HS-5 (cell line): ENCODE data around the gene RDM1.
"Not testable (repeated sequence)": the region's sequence is repeated elsewhere in the genome, so short reads cannot be mapped to it uniquely, and the experiment has no call there.

Experiments
- DNase-seq: peaks from one replicate; pipeline ENCODE4 v3.0.0-alpha.2; 2012; ENCODE audit warnings: low read depth

The RDM1 gene, protein sequence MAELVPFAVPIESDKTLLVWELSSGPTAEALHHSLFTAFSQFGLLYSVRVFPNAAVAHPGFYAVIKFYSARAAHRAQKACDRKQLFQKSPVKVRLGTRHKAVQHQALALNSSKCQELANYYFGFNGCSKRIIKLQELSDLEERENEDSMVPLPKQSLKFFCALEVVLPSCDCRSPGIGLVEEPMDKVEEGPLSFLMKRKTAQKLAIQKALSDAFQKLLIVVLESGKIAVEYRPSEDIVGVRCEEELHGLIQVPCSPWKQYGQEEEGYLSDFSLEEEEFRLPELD

DNA sequence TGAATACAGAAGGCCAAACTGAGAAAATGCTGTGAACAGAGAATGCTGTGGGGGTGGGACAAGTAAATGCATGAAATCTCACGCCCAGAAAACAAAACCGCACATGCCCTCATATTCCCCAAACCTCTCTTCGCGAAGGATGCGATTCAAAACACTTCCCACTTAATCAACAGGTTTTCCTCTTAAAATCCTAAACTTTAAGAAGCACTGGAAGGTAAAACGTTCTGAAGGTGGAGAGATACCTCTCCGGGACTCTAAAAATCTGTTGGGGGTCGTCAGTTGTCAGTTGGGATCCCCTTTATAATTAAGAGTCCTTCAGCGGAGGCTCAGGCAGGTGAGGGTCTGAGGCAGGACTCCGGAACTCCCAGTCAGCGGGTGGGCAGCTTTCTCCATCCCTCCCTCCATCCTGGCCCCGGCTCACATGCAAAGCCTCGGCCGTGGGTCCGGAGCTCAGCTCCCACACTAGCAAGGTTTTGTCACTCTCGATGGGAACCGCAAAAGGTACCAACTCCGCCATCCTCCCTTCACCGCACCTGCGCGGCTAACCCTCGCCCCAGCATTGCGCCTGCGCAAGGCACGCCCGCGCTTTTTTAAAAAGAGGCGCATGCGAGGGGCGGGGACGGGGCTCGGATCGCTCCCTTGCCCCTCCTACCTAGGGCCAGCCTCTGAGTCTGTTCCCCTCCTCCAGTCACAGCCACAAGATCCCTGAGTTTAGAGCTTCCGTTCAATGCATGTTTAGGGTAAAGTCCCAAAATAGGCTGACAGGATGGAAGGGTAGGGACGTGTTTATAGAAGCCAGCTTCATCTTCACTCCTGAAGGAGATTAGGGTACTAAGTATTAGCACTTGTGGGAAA lies at the start of gene RDM1:
Gene RDM1, minus strand, starts transcription at position 563 of the 855 bp plus-strand sequence. Its CDS starts 46 bp downstream, at position 517.
- DNase-seq, result no peak

DNA sequence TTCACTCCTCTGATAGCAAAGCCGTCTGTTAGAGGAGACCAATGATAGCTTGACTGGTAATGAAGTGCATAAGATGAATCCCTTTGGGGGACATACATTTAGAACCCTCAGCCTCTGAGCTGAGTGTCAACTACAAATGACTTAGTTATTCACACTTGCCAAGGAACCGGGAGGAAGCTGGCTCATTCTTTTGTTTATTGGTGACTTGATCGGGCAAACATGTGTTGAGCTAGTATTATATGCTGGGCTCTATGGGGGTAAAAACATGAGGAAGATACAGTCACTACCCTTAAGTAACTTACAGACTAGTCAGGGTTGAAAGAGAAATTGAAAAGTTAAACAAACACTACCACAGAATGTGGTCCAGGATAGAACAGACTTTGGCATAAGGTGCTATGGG lies 47.8 kb upstream of the RDM1 start:
- no peak for DNase-seq

DNA sequence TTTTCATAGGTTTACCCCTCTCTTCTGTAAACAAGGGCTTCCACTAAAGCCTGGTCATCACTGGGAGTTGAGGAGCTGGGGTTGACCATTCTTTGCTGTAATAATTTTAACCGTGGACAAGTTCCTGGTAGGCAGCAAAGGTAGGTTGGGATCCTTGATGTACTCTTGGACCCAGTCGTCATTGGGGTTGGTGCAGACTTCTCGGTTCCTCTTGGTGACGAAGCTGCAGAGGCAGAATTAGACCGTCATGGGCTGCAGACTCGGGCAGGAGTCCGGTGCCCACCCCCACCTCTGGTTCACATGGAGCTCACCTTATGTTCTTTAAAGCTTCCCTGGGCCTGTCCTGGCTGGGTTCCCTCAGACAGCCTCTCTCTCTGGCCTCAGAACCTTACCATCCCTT lies 46.9 kb upstream of the RDM1 start:
- no peak for DNase-seq

- no peak for DNase-seq
These were observed 43.0 kb upstream of the RDM1 start for GRCh38 chr17:35973333-35974260.

DNA sequence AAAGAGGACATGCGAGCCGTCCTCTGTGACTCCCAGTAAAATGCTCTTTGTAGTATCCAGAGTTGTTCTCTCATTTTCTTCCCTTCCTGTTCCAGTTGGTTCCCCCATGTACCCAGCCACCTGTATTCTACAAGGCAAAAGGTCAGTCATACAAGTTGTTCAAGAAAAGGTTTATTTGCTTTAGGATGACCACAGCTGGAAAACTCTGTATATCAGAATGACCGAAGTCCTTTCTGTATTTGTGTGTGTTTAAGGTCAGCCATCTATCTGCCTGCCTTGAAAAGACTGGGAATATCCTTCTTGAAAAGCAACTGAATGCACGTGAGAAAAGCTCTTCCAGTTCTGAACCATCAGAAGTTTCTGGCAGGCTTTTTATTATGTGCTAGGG lies 42.4 kb upstream of the RDM1 start:
- DNase-seq, result no peak

GRCh38 chr17:35972535-35972934 lies 42.0 kb upstream of the RDM1 start:
- no peak for DNase-seq

GRCh38 chr17:35972066-35972465 lies 41.5 kb upstream of the RDM1 start:
- no peak for DNase-seq

- peak; percentile 32 for DNase-seq
These were observed 39.2 kb upstream of the RDM1 start for GRCh38 chr17:35969558-35970380.

DNA sequence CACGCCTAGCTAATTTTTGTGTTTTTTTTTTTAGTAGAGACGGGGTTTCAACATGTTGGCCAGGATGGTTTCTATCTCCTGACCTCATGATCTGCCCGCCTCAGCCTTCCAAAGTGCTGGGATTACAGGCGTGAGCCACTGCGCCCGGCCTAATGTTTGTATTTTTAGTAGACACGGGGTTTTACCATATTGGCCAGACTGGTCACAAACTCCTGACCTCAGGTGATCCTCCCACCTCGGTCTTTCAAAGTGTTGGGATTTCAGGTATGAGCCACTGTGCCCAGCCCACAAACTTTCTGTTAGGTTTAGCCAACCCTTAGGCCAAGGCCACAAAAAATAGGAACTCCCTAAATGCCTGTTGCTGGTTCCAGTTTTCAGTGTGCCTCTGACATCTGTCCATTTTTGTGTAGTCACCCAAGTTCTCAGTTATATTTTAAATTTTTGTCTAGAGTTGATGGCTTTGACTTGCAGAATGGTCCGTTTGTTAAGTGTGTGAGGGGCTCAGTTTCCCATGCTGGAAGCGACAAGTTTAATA lies 38.0 kb upstream of the RDM1 start:
- DNase-seq, result no peak

GRCh38 chr17:35965272-35965671 lies 34.7 kb upstream of the RDM1 start:
- DNase-seq, result no peak

GRCh38 chr17:35963663-35964062 lies 33.1 kb upstream of the RDM1 start:
- DNase-seq, result no peak

GRCh38 chr17:35953720-35954119 lies 23.1 kb upstream of the RDM1 start:
- no peak for DNase-seq

- DNase-seq, result no peak
These were observed 18.8 kb upstream of the RDM1 start for GRCh38 chr17:35949401-35949800.

DNA sequence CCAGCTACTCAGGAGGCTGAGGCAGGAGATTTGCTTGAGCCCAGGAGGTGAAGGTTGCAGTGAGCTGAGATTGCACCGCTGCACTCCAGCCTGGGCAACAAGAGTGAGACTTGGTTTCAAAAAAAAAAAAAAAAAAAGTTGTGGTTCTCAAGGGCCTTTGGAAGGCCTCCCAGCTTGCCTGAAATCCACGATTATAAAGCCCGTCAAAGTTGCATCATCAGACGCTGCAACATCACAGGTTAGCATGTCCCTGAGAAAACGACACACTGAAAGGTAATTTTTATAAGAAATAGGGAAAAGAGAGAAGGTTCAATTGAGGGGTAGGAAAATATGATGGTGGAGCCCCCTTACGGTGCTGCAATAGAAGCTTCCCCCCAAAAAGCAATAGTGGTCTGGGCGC lies 17.5 kb upstream of the RDM1 start:
- DNase-seq, result no peak

DNA sequence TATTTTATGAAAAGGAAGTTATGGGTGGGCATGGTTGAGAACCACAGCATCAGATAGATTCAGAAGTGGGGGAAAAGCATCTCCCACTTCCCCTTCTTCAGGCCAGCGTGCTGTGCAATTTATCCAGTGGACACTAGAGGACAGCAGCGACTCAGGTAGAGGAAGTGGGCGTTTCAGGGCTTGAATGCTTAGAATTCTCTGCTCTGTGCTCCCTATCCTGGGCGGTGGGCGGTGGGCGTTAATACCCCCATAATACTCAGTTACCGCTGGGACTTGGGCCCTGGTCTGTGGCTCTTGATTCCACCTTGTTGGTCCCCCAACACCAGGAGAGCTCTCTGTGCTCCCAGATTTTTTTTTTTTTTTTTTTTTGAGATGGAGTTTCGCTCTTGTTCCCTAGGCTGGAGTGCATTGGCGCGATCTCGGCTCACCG lies 16.6 kb upstream of the RDM1 start:
- DNase-seq, result no peak

DNA sequence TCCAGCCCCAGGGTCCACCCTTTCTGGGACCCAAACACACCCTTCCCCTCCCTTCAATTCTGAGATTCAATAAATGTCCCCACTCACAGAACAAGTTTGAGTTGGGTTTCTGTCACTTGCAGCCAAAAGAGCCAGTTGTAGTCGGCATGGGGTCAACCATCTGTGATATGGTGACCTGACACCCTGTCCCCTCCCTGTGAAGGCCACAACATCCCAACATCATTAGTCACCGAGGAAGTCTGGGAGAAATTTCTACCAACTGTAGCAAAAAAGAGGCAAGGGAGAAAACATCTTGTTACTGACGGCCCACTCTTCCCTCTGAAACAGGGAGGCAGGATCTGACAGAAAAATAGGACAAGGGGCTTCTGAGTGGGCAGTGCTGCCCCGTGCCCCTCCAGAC lies 13.6 kb upstream of the RDM1 start:
- no peak for DNase-seq

GRCh38 chr17:35943537-35943936 lies 13.0 kb upstream of the RDM1 start, which contains the start of gene LYZL6:
TSS of gene LYZL6 (minus strand) at chr17:35943713. CDS start at chr17:35939356, 4,357 bp downstream.
- no peak for DNase-seq

DNA sequence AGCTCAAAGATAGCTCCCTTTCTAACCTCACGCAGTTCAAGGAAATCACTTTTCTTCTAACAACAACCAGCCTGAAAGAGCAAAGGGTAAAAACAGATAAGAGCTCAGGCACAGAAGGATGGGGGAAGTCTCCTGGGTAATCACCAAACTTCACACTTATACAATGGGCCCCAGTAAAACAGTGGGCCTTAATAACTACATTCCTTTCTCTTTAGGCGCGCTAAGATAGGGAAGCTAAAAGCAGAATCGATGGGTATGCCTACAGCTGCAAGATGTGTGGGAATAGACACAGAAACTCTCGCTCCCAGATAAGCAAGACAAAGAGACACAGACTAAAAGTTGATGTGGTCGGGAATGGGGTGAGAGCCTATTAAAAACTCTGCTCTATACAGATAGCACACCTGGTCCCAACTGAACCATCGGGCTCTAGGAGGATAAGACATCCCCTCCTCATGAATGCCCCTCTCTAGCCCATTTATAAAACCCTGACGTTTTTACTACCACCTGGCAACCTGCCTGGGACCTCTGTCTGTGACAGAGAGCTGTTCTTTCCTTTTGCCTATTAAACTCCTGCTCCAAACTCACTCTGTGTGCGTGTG lies 12.1 kb upstream of the RDM1 start:
- no peak for DNase-seq

DNA sequence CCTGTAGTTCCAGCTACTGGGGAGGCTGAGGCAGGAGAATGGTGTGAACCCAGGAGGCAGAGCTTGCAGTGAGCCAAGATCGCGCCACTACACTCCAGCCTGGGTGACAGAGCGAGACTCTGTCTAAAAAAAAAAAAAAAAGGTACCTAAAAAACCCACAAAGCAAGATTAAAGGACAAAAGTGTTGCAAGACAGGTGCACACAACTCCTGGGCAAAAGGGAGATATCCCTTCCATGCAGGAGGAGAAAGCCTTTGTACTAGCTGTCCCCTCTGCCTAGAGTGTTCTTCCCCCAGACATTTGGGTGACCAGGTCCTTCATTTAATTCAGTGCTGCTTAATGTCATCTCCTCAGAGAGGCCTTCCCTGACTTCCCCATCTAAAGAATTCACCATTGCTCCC lies 7.9 kb upstream of the RDM1 start:
- not testable (repeated sequence) for DNase-seq

- DNase-seq, result no peak
These were observed 5.5 kb upstream of the RDM1 start for GRCh38 chr17:35936063-35936462.

DNA sequence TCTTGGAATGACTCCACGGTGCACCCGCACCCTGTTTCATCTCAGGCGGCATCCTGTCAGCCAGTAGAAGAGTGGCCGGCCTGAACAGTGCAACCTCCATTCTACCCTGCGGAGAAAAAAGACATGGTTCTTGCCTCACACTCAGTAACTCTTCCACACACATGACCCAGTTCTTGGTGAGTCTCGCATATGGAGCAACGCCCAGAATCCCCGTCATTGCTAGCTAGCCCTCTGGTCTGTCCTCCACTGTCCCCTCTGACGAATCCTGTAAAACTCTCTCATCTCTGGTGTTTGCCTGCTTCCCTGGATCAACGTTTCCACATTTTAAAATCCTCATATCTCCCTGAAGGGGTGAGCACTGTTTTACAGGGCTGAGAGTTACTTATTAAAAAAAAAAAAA lies 4.2 kb upstream of the RDM1 start:
- DNase-seq, result no peak
